ENCODE data around the gene MGRN1.
A peak's percentile ranks its signal among the peaks of the same experiment; 100 is the strongest.

MGRN1 gene

GRCh38 chr16:4613636-4614570 is 10.7 kb upstream of the MGRN1 start:
- TF ChIP-seq CTCF (IDR thresholded peaks at IDR 0.05; ENCODE audit: low read depth, low read length, missing control alignments), result no peak
- DNase-seq (ENCODE audit: extremely low read depth, low read depth), result no peak
- H3K4me3 ChIP-seq (replicated peaks; ENCODE audit: low read depth, low read length), result peak overlapping the region; percentile 71

- TF ChIP-seq CTCF (IDR thresholded peaks at IDR 0.05; ENCODE audit: low read depth, low read length, missing control alignments), result no peak
- H3K4me3 ChIP-seq (replicated peaks; ENCODE audit: low read depth, low read length), result peak within 1 kb of the TSS; percentile 71
- peak; percentile 44 for DNase-seq (ENCODE audit: extremely low read depth, low read depth)
Measured at GRCh38 chr16:4614571-4615383, 9.8 kb upstream of the MGRN1 start, which contains the start of gene UBALD1. UBALD1 (minus strand) TSS chr16:4614888; CDS start chr16:4614797, 91 bp downstream.

- TF ChIP-seq CTCF (IDR thresholded peaks at IDR 0.05; ENCODE audit: low read depth, low read length, missing control alignments), result no peak
- peak overlapping the region; percentile 71 for H3K4me3 ChIP-seq (replicated peaks; ENCODE audit: low read depth, low read length)
- DNase-seq (ENCODE audit: extremely low read depth, low read depth), result no peak
Measured at GRCh38 chr16:4615384-4616046, 9.1 kb upstream of the MGRN1 start.

- peak; percentile 10 for TF ChIP-seq CTCF (IDR thresholded peaks at IDR 0.05; ENCODE audit: low read depth, low read length, missing control alignments)
- peak; percentile 100 for DNase-seq (ENCODE audit: extremely low read depth, low read depth)
- peak overlapping the region; percentile 57 for H3K4me3 ChIP-seq (replicated peaks; ENCODE audit: low read depth, low read length)
Measured at GRCh38 chr16:4616047-4616811, 8.4 kb upstream of the MGRN1 start.

DNA sequence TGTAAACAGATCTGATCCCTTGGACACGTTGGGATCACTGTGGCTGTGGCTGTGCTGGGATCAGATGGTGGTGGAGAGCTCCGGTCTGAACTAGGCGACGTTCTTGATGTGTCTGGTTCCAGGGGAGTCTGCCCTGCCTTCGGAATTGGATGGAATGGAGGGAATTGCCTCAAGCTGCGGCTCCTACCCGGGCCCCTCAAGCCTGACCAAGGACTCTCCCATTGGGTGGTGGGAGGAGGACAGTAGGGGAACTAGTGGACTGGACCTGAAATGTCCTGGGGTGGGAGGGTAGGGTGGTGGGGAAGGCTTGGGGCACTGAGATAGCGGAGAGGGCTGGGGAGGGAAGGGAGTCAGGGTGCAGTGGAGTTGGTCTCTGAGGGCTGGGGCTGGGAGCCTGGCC is 6.7 kb upstream of the MGRN1 start:
- no peak for DNase-seq (ENCODE audit: extremely low read depth, low read depth)
- TF ChIP-seq CTCF (IDR thresholded peaks at IDR 0.05; ENCODE audit: low read depth, low read length, missing control alignments), result no peak

More for the DNA sequence above, 6.7 kb upstream of the MGRN1 start:
- H3K4me3 ChIP-seq (replicated peaks; ENCODE audit: low read depth, low read length), result no peak overlapping the region

All from HFF-Myc (cell line).